Measurements from ENCODE around the gene ARID5B. TPM values are rescaled to one million over a fixed set of nuclear protein-coding genes. Genes with fewer than 3 reads are reported as not detected.

The ARID5B gene
- total RNA-seq, 4 donors from 2014 or later: 7.6 to 36.3 (median 21.2) TPM

DNA sequence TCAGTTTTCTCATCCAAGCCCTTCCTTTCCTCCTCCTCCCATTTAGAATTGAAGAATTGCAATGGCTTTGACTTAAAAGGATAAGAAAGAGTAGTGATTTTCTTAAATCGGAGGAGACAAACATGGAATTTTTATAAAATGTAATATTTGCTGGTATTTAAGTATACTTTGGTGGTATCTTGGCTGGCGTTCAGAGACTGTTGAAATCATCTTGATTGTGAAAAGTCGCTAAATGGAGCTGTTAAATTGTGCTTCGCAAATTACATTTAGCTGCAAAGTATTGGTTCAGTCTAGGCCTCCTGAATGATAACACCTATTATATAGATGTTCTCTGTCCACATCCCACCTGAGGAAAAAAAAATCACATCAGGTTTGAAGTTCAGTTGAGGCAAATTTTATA is 81.8 kb downstream of the ARID5B start:
- Histone ChIP-seq H3K4me3 (replicated peaks in 1 of 3) (no peak overlapping the region), H3K9me3 (no peaks in the 10 kb centered on the region), H3K27me3 (no peaks in the 10 kb centered on the region), H3K4me1 (no peaks in the 10 kb centered on the region), H3K36me3 (no peaks in the 10 kb centered on the region), H3K27ac (no peak overlapping the region)
- TF ChIP-seq POLR2A (IDR thresholded peaks at IDR 0.05): no peak
- TF ChIP-seq, protein P1, sequence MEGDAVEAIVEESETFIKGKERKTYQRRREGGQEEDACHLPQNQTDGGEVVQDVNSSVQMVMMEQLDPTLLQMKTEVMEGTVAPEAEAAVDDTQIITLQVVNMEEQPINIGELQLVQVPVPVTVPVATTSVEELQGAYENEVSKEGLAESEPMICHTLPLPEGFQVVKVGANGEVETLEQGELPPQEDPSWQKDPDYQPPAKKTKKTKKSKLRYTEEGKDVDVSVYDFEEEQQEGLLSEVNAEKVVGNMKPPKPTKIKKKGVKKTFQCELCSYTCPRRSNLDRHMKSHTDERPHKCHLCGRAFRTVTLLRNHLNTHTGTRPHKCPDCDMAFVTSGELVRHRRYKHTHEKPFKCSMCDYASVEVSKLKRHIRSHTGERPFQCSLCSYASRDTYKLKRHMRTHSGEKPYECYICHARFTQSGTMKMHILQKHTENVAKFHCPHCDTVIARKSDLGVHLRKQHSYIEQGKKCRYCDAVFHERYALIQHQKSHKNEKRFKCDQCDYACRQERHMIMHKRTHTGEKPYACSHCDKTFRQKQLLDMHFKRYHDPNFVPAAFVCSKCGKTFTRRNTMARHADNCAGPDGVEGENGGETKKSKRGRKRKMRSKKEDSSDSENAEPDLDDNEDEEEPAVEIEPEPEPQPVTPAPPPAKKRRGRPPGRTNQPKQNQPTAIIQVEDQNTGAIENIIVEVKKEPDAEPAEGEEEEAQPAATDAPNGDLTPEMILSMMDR (IDR thresholded peaks at IDR 0.05): no peak
- WGBS, 2 donors: 93 to 95% methylated on average over 4 of the region's 4 CpGs
- intact Hi-C loops (cut with DNase I): no loop called here
- DNase-seq: no peak

DNA sequence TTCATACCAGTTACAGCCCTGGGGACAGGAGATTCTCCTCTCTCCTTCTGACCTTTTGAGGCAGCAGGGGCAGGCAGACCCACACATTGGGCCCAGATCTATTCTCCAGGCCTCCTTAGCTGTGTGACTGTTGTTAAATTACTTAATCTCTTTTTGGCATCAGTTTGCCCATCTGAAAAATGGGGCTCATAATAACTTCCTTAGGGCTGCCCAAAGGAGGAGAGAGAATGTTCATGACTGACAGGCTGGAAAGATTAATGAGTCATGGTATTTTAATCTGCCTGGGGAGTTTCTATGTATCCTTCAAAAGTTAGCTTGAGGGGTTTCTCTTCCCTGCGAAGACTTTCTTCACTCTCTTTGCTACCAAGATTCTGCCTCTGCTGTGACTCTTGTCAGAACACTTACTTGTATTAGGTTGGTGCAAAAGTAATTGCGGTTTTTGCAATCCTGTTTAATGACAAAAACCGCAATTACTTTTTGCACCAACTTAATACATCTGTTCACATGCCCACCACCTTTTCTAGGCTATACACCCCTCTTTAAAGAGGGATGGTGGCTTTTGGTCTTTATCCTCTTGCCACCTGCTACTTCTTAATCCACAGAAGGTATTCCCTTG is 83.4 kb downstream of the ARID5B start:
- H3K27me3 ChIP-seq: no peaks in the 10 kb centered on the region
- H3K27ac ChIP-seq: no peak overlapping the region
- no peaks in the 10 kb centered on the region for H3K4me1 ChIP-seq
- no peak for DNase-seq
- H3K4me3 ChIP-seq (replicated peaks in 1 of 3): no peak overlapping the region
- H3K9me3 ChIP-seq: no peaks in the 10 kb centered on the region
- TF ChIP-seq POLR2A (IDR thresholded peaks at IDR 0.05): no peak
- TF ChIP-seq, protein P1 (IDR thresholded peaks at IDR 0.05): no peak
- intact Hi-C loops (cut with DNase I): no loop called here
- 92 to 98% methylated on average over 3 of the region's 3 CpGs for WGBS, 2 donors
- H3K36me3 ChIP-seq: no peaks in the 10 kb centered on the region

DNA sequence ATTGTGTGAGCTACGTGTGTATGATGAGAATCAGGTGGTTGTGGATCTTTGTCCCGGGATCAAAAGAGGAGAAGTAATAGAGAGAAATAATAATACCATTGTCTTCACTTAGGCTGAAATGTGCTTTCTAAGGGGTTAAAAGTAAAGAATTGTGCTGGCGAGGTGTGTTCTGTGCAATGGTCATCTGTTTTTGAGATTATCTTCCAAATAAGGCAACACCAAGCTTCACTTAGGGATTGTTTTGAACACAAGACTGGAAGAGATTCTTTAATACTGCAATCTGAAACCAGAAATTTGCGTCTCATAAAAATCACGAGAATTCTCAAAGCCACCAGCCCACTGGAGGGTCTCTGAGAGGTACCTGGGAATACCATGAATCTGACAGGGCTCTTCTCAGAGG is 84.2 kb downstream of the ARID5B start:
- TF ChIP-seq, protein P1 (IDR thresholded peaks at IDR 0.05): no peak
- no peak for TF ChIP-seq POLR2A (IDR thresholded peaks at IDR 0.05)
- H3K4me1 ChIP-seq: no peaks in the 10 kb centered on the region
- H3K9me3 ChIP-seq: no peaks in the 10 kb centered on the region
- H3K4me3 ChIP-seq (replicated peaks in 1 of 3): no peak overlapping the region
- 94% methylated on average over 5 of the region's 5 CpGs for WGBS, 2 donors
- H3K27me3 ChIP-seq: no peaks in the 10 kb centered on the region
- no peak for DNase-seq
- intact Hi-C loops (cut with DNase I): no loop called here
- no peaks in the 10 kb centered on the region for H3K36me3 ChIP-seq
- H3K27ac ChIP-seq: no peak overlapping the region

DNA sequence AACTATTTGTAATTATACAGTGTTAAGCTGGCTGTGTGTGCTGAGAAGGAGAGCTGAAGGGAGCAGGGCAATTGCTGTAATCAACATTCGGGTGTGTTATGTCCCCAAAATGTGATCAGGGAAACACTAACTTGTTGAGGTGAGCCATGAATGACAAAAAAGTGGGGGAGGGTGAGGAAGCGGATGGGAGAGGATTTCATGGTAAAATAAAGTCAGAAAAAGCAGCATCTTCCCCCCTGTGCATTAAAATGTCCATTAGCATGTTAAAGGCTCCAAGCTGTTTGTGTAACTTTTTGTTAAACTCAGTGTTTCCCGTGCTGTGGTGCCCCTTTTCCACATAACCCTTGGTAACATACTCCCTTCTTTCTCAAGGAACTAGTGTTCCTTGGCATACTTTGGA is 84.9 kb downstream of the ARID5B start:
- Histone ChIP-seq H3K27me3 (no peaks in the 10 kb centered on the region), H3K27ac (no peak overlapping the region), H3K4me1 (no peaks in the 10 kb centered on the region), H3K4me3 (replicated peaks in 1 of 3) (no peak overlapping the region), H3K9me3 (no peaks in the 10 kb centered on the region), H3K36me3 (no peaks in the 10 kb centered on the region)
- TF ChIP-seq, protein P1 (IDR thresholded peaks at IDR 0.05): no peak
- TF ChIP-seq POLR2A (IDR thresholded peaks at IDR 0.05): no peak
- intact Hi-C loops (cut with DNase I): no loop called here
- no peak for DNase-seq
- WGBS, 2 donors: 74 to 75% methylated on average over 3 of the region's 3 CpGs

DNA sequence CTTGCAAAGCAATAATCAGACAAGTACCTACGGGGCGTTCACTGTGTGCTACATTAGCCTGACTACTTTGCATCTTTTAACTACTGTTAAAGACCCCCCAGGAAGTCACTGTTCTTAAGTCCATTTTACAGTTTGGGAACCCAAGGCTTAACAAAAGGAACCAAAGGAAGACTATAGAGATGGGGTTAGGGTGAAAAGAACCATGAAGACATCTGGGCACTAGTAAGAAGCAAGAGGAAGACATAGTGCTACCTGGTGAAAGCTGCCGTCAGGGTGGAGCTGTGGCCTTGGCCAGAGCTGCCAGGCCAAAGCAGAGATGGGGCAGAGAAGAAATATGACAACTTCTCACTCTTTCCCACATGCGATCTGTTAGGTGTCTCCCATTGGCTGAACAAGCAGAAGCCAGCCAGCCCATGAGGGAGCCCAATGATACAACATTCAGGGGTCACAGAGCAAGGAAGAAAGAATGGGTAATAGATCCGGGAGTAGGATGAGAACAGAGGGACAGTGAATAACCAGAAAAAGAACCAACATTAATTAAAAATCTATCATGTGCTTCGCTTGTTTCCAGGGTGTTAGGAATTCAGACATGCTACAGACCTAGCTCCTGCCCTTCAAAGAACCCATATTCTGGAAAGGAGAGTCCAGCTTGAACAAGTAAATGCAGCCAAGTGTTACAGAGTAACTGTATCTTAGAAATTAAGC is 85.4 kb downstream of the ARID5B start:
- TF ChIP-seq, protein P1 (IDR thresholded peaks at IDR 0.05): no peak
- TF ChIP-seq POLR2A (IDR thresholded peaks at IDR 0.05): no peak
- Histone ChIP-seq H3K27me3 (no peaks in the 10 kb centered on the region), H3K9me3 (no peaks in the 10 kb centered on the region), H3K4me3 (replicated peaks in 1 of 3) (no peak overlapping the region), H3K27ac (no peak overlapping the region), H3K4me1 (no peaks in the 10 kb centered on the region), H3K36me3 (no peaks in the 10 kb centered on the region)
- DNase-seq: no peak
- 84 to 91% methylated on average over 6 of the region's 6 CpGs for WGBS, 2 donors
- intact Hi-C loops (cut with DNase I): no loop called here
